GM11168 (cell line): ENCODE data around the gene TSTD2.

Source experiments
- in situ Hi-C: fragments of 300-500 bp; cut with MboI; formaldehyde crosslinking; loops from one replicate; pipeline ENCODE4 v1.12.0; 2022; ENCODE audit warnings: low sequenced_read_pairs; ENCODE audit not compliant: unreplicated experiment

TSTD2 gene

DNA sequence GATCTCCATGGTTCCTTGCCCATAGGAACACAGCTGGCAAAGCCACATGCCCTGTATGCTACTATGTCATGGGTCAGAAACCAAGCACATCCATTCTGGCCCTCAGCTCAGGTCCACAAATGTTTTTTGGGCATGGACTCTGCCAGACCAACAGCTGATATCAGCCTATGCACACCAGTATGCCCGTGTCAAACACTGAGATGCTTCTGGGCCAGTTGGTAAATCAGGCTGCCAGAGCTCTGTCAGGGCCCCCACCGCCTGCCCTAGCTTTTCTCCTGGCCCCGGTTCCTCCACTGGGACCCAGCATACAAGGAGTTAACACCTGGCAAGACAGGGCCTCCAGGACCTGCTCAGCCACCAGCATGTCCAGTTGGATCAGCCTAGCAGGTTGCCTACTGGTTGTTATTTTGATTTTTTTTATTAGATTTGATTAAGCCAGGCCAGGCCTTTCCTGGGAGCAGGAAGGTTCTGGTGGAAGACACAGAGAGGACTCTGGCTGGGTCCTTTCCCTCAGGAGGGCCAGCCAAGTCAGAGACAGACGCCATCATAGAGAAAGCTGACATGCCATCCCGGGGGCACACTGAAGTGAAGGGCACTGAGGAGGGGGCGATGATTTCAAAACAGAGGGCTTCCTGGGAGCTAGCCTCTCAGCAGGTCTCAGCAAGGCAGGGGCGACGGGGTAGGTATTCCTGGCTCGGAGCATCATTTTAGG lies 65.8 kb downstream of the TSTD2 start:
- in situ Hi-C loops, result no loop called here

- in situ Hi-C loops, result no loop called here
Observed at GRCh38 chr9:97565262-97565661, 67.9 kb downstream of the TSTD2 start.

GRCh38 chr9:97564291-97565175 lies 68.6 kb downstream of the TSTD2 start:
- in situ Hi-C loops, result no loop called here

DNA sequence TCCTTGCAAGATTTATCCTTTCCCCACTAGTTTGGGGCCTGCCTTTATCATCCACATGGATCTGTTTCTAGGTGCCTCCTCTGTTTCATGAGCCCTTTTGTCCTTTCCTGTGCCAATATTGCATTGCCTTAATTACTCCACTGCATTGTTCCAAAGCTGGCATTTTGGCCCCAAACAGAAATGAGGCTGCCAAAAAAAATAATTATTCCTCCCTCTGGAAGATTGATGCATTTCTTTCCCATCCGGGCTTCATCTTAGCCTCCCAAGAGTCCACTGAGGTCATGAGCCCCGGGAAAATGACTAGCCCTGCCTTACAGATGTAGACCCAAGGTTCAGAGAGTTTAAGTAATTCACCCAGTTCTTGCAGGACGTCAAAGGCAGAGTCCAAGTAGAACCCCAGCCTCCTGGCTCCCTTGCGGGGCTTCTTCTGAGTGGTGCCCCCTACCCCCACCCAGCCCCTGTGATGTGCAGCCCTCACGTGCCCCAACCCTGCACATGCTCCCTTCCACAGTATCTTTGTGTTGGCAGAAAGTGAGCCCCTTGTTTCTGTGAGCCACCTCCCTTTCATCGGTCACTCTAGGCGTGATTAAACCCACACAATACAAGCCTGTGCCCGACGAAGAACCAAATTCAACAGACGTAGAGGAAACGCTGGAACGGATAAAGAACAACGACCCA lies 69.6 kb downstream of the TSTD2 start:
- in situ Hi-C loops, result no loop called here

- in situ Hi-C loops, result no loop called here
Observed at GRCh38 chr9:97562542-97562941, 70.6 kb downstream of the TSTD2 start.

GRCh38 chr9:97561501-97561900 lies 71.7 kb downstream of the TSTD2 start:
- in situ Hi-C loops, result no loop called here

- in situ Hi-C loops, result no loop called here
Observed at GRCh38 chr9:97560851-97561250, 72.3 kb downstream of the TSTD2 start.

GRCh38 chr9:97560154-97560553 lies 73.0 kb downstream of the TSTD2 start:
- in situ Hi-C loops, result no loop called here

GRCh38 chr9:97559111-97559514 lies 74.1 kb downstream of the TSTD2 start:
- in situ Hi-C loops, result no loop called here

- in situ Hi-C loops, result no loop called here
Observed at GRCh38 chr9:97558701-97559101, 74.5 kb downstream of the TSTD2 start.

- in situ Hi-C loops, result no loop called here
Observed at GRCh38 chr9:97557606-97558095, 75.5 kb downstream of the TSTD2 start.

DNA sequence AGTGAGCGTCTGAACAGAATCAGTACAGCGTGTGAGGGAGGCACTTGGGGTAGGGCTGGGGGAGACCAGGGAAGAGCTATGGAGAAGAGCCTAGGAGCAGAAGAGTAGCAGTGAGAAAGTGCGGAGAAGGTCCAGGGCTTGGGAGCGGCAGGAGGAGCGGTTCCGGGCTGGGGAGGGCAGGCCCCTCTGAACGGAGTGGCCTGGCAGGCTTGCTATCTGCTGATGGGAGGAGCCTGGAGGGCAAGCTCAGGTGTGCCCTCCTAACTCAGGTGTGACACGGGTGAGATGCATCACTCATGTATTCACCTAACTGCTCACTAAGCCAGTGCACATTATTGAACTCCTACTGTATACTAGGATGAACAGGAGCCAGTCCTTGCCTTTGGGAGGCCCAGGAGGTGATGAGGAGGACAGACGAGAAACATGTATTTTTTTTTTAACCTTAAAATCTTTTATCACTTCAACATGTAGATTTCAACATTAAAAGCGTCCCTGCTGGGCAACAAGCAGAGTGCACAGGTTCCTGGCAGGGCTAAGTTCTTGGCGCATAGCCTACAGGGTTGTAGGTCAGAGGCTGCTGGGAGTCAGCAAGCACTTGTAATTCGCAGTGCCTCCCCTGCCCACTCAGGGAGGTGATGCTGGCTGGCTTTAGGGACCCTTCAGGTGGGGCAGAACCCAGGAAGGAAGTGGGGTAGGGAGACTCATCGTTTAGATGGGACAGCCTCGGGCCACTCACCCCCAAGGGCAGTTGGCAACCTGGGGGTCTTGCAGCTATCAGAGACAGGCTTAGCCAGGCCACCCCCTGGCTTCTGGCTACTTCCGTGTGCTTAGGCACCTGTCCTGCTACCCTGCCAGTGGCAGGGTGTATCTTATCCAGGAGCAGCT lies 76.2 kb downstream of the TSTD2 start:
- in situ Hi-C loops, result no loop called here

- in situ Hi-C loops, result no loop called here
Observed at GRCh38 chr9:97556036-97556720, 77.0 kb downstream of the TSTD2 start.

- in situ Hi-C loops, result no loop called here
Observed at GRCh38 chr9:97555164-97555563, 78.0 kb downstream of the TSTD2 start.

DNA sequence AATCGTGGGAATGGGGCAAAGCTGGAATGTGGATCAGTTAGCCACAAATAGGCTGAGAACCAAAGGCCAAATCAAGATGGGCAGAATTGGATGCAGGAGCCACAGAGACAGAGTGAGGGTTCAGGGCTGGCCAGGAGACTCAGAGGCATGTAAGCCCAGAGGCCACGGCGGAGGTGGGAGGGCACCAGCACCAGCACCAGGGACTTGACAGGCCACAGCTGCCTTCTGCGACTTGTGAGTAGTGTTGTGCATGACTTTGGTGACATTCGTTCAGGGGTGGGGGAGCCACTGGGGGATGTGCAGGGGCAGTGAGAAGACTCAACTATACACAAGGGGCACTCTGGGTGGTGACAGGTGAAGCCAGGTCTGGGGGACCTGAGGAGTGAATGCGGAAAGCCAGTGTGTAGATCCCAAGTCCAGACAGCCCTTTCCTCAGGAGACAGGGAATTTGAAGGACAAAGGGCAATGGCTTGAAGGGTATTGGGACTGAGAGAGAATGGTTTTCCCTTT lies 78.5 kb downstream of the TSTD2 start:
- in situ Hi-C loops, result no loop called here

DNA sequence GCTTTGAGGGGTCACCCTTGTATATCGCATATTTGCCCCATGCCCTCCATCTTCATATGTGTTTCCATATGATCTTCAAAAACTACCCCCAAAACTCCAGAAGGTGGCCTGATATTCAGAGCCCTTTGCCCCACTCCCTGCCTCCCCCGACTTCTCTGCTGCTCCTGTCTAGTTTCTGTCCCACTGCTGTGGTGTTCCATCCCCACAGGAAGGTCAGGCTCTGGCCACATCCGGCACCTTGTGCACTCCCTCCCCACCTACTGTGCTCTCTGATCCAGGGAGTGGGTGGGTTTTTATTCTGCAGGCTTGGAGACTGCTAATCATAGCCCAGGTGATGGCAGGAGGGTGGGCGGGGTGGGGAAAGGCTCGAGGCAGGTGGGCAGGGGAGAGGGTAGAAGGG lies 79.3 kb downstream of the TSTD2 start:
- in situ Hi-C loops, result no loop called here

GRCh38 chr9:97553141-97553540 lies 80.0 kb downstream of the TSTD2 start:
- in situ Hi-C loops, result no loop called here

DNA sequence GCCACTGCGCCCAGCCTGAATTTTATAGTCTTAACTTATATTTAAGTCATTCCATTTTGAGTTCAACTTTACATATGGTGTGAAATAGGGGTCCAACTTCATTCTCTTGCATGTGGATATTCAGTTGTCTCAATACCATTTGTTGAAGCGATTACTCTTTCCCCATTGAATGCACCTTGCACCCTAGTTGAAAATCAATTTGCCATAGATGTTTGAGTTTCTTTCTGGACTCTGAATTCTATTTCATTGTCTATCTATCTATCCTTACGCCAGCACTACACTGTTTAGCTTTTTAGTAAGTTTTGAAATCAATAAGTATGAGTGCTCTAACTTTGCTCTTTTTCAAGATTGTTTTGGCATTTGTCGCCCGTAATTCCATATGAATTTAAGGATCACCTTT lies 81.9 kb downstream of the TSTD2 start:
- in situ Hi-C loops, result no loop called here

DNA sequence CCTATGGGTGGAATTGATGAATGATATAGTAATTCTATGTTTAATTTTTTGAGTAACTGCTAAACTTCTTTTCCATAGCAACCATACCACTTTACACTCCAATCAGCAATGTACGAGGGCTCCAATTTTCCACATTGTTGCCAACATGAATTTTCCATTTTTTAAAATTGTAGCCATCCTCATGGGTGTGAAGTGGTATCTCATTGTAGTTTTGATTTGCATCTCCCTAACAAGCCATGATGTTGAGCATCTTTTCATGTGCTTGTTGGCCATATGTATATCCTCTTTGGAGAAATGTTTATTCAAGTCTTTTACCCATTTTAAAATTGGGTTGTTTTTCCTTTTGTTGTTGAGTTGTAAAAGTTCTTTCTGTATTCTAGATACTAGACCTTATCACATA lies 82.8 kb downstream of the TSTD2 start:
- in situ Hi-C loops, result no loop called here
